ENCODE data around the gene WDR27. TPM values are rescaled to one million over a fixed set of nuclear protein-coding genes. Genes with fewer than 3 reads are reported as not detected.

WDR27 gene
- total RNA-seq, 4 donors from 2014 or later, result 2.8 to 31.6 (median 4.0) TPM

GRCh38 chr6:169561665-169562064 lies 140.2 kb downstream of the WDR27 start:
- in situ Hi-C loops (cut with MboI; ENCODE audit: low sequenced_read_pairs in 4 of 4), result no loop called here
- no peak for ATAC-seq
- Histone ChIP-seq H3K27me3 (no peaks in the 10 kb centered on the region), H3K4me1 (no peaks in the 10 kb centered on the region), H3K36me3 (no peaks in the 10 kb centered on the region), H3K4me3 (no peak overlapping the region), H3K9me3 (no peaks in the 10 kb centered on the region), H3K27ac (no peak overlapping the region)
- TF ChIP-seq CTCF (IDR thresholded peaks at IDR 0.05 in 4 of 5, conservative IDR thresholded peaks at IDR 0.05 in 1 of 5) (no peak), POLR2A (IDR thresholded peaks at IDR 0.05) (no peak)
- intact Hi-C loops (cut with DNase I; ENCODE audit: low total_unique reads), result no loop called here
- no peak for DNase-seq

- TF ChIP-seq POLR2A (IDR thresholded peaks at IDR 0.05) (no peak), CTCF (IDR thresholded peaks at IDR 0.05 in 4 of 5, conservative IDR thresholded peaks at IDR 0.05 in 1 of 5) (no peak)
- Histone ChIP-seq H3K27ac (no peak overlapping the region), H3K4me1 (no peaks in the 10 kb centered on the region), H3K27me3 (no peaks in the 10 kb centered on the region), H3K4me3 (no peak overlapping the region), H3K36me3 (no peaks in the 10 kb centered on the region), H3K9me3 (no peaks in the 10 kb centered on the region)
- in situ Hi-C loops (cut with MboI; ENCODE audit: low sequenced_read_pairs in 4 of 4) (no loop called here), intact Hi-C loops (cut with DNase I; ENCODE audit: low total_unique reads) (no loop called here)
- DNase-seq, result no peak
- no peak for ATAC-seq
Observed at GRCh38 chr6:169559592-169559991, 142.2 kb downstream of the WDR27 start.

- H3K9me3 ChIP-seq, result no peaks in the 10 kb centered on the region
- in situ Hi-C loops (cut with MboI; ENCODE audit: low sequenced_read_pairs in 4 of 4) (no loop called here), intact Hi-C loops (cut with DNase I; ENCODE audit: low total_unique reads) (no loop called here)
- H3K4me1 ChIP-seq, result no peaks in the 10 kb centered on the region
- no peak for DNase-seq
- H3K36me3 ChIP-seq, result no peaks in the 10 kb centered on the region
- no peak for ATAC-seq
- no peak for TF ChIP-seq CTCF (IDR thresholded peaks at IDR 0.05 in 4 of 5, conservative IDR thresholded peaks at IDR 0.05 in 1 of 5)
- no peak for TF ChIP-seq POLR2A (IDR thresholded peaks at IDR 0.05)
- H3K27me3 ChIP-seq, result no peaks in the 10 kb centered on the region
- H3K4me3 ChIP-seq, result no peak overlapping the region
- no peak overlapping the region for H3K27ac ChIP-seq
Observed at GRCh38 chr6:169558774-169559441, 142.9 kb downstream of the WDR27 start.

GRCh38 chr6:169558378-169558773 lies 143.5 kb downstream of the WDR27 start:
- Histone ChIP-seq H3K27ac (no peak overlapping the region), H3K4me1 (no peaks in the 10 kb centered on the region), H3K36me3 (no peaks in the 10 kb centered on the region), H3K27me3 (no peaks in the 10 kb centered on the region), H3K9me3 (no peaks in the 10 kb centered on the region), H3K4me3 (no peak overlapping the region)
- ATAC-seq, result no peak
- intact Hi-C loops (cut with DNase I; ENCODE audit: low total_unique reads), result no loop called here
- no peak for DNase-seq
- in situ Hi-C loops (cut with MboI; ENCODE audit: low sequenced_read_pairs in 4 of 4), result no loop called here
- no peak for TF ChIP-seq POLR2A (IDR thresholded peaks at IDR 0.05)
- no peak for TF ChIP-seq CTCF (IDR thresholded peaks at IDR 0.05 in 4 of 5, conservative IDR thresholded peaks at IDR 0.05 in 1 of 5)

- in situ Hi-C loops (cut with MboI; ENCODE audit: low sequenced_read_pairs in 4 of 4), result no loop called here
- Histone ChIP-seq H3K36me3 (no peaks in the 10 kb centered on the region), H3K4me1 (no peaks in the 10 kb centered on the region), H3K4me3 (no peak overlapping the region), H3K27ac (no peak overlapping the region), H3K27me3 (no peaks in the 10 kb centered on the region), H3K9me3 (no peaks in the 10 kb centered on the region)
- ATAC-seq (no peak), DNase-seq (no peak)
- intact Hi-C loops (cut with DNase I; ENCODE audit: low total_unique reads), result no loop called here
- no peak for TF ChIP-seq POLR2A (IDR thresholded peaks at IDR 0.05)
- no peak for TF ChIP-seq CTCF (IDR thresholded peaks at IDR 0.05 in 4 of 5, conservative IDR thresholded peaks at IDR 0.05 in 1 of 5)
Observed at GRCh38 chr6:169557887-169558286, 143.9 kb downstream of the WDR27 start.

Data from gastrocnemius medialis (tissue), 4 donors.